Measurements from ENCODE around the gene NME9. TPM values are rescaled to one million over a fixed set of nuclear protein-coding genes. Genes with fewer than 3 reads are reported as not detected.

NME9 gene
- total and polyA plus RNA-seq, 10 of the 15 experiments (the other 5 are each of a cell fraction or from before 2014, with no cell fraction given): 0.09 to 0.68 (median 0.22) TPM; not detected in 6

GRCh38 chr3:138281561-138281960 is 48.1 kb downstream of the NME9 start:
- intact Hi-C loops (cut with micrococcal nuclease; ENCODE audit: unreplicated experiment): no loop called here
- no TSS peak for BruUV-seq (replicated peaks)
- no peak for FAIRE-seq

More at GRCh38 chr3:138281561-138281960, 48.1 kb downstream of the NME9 start:
- RAD21 ChIA-PET (ENCODE audit: unreplicated experiment): no interaction called here
- DNase-seq (ENCODE audit: low read depth, low spot score) (no peak), ATAC-seq (no peak; the same call in 2 of the 3 replicates)
- H3K27ac ChIP-seq (ENCODE audit: control insufficient read depth, insufficient read depth): no peak overlapping the region
- no peak overlapping the region for H3K4me3 ChIP-seq
- H3K4me2 ChIP-seq (ENCODE audit: control insufficient read depth, insufficient read depth): no peak overlapping the region
- SMC1A ChIA-PET (ENCODE audit: uncharacterized antibody, unreplicated experiment): interaction anchor here (1.0 kb wide), 1 partner anchor 10 kb away, joined by 5 read pairs; no protein-coding TSS in a partner anchor
- in situ Hi-C loops (cut with MboI): no loop called here
- no peak overlapping the region for H3K9ac ChIP-seq (ENCODE audit: control insufficient read depth, insufficient read depth, low read length)
- H3K36me3 ChIP-seq (ENCODE audit: control insufficient read depth in 2 of 2, insufficient read depth in 2 of 2, low read length in 1 of 2): peaks cover 0 to 15% of the 10 kb centered on the region in 2 experiments; a peak in 3 of 4 replicates
- POLR2A ChIA-PET: no interaction called here
- WGBS (ENCODE audit: insufficient coverage, insufficient replicate concordance, low lambda C conversion rate, missing lambda C conversion rate): 93% methylated on average over 3 of the region's 3 CpGs
- TF ChIP-seq BACH1 (IDR thresholded peaks at IDR 0.05; ENCODE audit: borderline replicate concordance) (no peak), MXI1 (IDR thresholded peaks at IDR 0.05; ENCODE audit: low read depth, low read length) (no peak), ZBTB4 (CRISPR knock-in tag; IDR thresholded peaks at IDR 0.05) (no peak), HDAC6 (IDR thresholded peaks at IDR 0.05; ENCODE audit: unreplicated experiment) (no peak), NRF1 (conservative IDR thresholded peaks at IDR 0.05; ENCODE audit: low read depth, low read length) (no peak), ZNF207 (IDR thresholded peaks at IDR 0.05; ENCODE audit: borderline replicate concordance) (no peak), USF1 (IDR thresholded peaks at IDR 0.05; ENCODE audit: borderline replicate concordance, extremely low read length, insufficient read depth, low read depth, low read length) (no peak)
- no peak overlapping the region for H2AFZ ChIP-seq (ENCODE audit: control insufficient read depth, low read depth, low read length)
- H3K4me1 ChIP-seq (ENCODE audit: control insufficient read depth, insufficient read depth, low read length): no peaks in the 10 kb centered on the region
- H3K9me3 ChIP-seq (replicated peaks; ENCODE audit: control insufficient read depth, insufficient read depth, low read length): no peaks in the 10 kb centered on the region
- no peaks in the 10 kb centered on the region for H3K79me2 ChIP-seq (ENCODE audit: control insufficient read depth, insufficient read depth, low read length)
- H3K27me3 ChIP-seq (replicated peaks in 1 of 2; ENCODE audit: control insufficient read depth in 2 of 2, insufficient read depth in 2 of 2, low read length in 1 of 2): no peaks in the 10 kb centered on the region
- no peaks in the 10 kb centered on the region for H4K20me1 ChIP-seq (ENCODE audit: control insufficient read depth, insufficient read depth)
- CTCF ChIA-PET: interaction anchor here (1.0 to 1.3 kb wide), 2 partner anchors 11 to 13 kb away, joined by 3 to 7 read pairs; no protein-coding TSS in a partner anchor

Measured in GM12878 (cell line).